SK-N-MC (cell line): Measurements from ENCODE around the gene PTGDR2.

Source experiments
- EZH2 ChIP-seq: fragments of 200-600 bp; sonication (generic); IDR thresholded peaks from one replicate; pipeline ENCODE4 v1.6.1; 2017; ENCODE audit warnings: antibody characterized with exemption
- FOXP2 ChIP-seq: optimal IDR thresholded peaks from 2 replicates; pipeline ENCODE3; 2011; ENCODE audit warnings: mild to moderate bottlenecking, moderate library complexity; ENCODE audit not compliant: insufficient read depth; ENCODE audit errors: extremely low read length, control extremely low read depth
- POLR2AphosphoS5 ChIP-seq: IDR thresholded peaks from 2 replicates; pipeline ENCODE4 v1.6.1; 2012; ENCODE audit warnings: mild to moderate bottlenecking, low read depth, low read length, borderline replicate concordance

GRCh38 chr11:60834742-60835533 is 20.8 kb downstream of the PTGDR2 start:
- TF ChIP-seq EZH2 = no peak
- TF ChIP-seq POLR2AphosphoS5 = no peak
- no peak for TF ChIP-seq FOXP2
